HG03558 (cell line): ENCODE measurements around the gene CPNE7.

Experiments used
- ATAC-seq: cut with Tn5 transposase; IDR thresholded peaks from one replicate; pipeline ENCODE4 v1.9.1; 2021; ENCODE audit warnings: moderate number of reproducible peaks; ENCODE audit not compliant: unreplicated experiment; ENCODE audit errors: extremely low read depth

Gene CPNE7

GRCh38 chr16:89575247-89576152, at the start of gene CPNE7:
CPNE7 (plus strand) TSS chr16:89575758; CDS start chr16:89575898, 140 bp downstream.
- ATAC-seq = no peak

DNA sequence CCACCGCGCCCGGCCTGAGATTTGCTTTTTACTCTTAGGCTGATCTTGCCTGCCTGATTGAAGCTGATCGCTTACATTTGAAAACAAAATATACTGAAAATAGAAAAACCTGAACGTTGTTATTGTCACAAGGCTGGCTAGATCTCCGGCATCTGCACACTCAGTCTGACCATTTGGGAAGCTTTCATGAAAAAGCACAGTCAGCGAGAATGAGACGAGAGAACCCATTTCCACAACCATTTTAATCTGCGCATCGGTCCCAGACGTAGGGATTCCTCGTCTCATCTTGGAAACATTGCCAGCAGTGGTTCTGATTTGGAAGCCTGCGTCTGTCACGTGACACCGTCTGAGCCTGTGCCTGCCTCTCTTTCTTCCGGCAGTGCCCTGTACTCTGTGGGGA, 46.5 kb upstream of the CPNE7 start:
- ATAC-seq = no peak

DNA sequence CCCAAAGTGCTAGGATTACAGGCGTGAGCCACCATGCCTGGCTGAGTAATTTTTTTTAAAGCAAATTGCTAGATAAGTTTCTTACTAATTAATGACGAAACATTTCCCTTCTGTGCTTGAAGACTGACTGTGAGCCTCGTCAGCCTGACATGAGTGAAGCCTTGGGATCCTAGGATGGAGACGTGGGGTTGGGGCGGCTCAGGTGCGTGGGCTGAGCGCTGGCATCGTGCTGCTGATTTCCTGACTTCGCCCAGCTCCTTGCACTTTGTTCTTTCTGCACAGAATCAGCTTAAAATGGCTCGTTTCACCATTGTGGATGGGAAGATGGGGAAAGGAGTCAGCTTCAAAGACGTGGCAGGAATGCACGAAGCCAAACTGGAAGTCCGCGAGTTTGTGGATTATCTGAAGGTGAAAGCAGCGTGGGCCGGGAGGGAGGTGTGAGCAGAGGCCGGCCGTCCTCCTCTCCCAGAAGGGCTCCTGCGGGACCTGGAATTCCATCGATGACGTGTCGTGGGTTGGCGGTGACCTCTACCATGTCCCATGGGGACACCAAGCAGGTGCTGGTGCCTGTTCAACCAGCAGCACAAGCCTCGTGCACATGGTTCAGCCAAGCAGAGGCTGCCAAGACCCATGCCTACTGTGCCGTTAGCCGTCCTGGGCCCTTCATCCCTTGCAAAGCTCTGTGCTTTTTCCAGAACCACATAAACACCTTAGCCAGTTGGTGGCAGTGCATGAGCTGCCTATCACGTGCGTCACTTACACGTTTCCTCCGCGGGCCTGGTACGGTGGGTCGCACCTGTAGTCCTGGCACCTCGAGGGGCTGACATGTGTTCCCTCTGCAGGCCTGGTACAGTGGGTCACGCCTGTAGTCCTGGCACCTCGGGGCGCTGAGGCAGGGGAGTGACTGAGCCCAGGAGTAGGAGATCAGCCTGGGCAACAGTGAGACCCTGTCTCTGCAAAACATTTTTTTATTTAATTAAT, 44.9 kb upstream of the CPNE7 start:
- no peak for ATAC-seq

- ATAC-seq = no peak
Measured at GRCh38 chr16:89531821-89532526, 43.6 kb upstream of the CPNE7 start.

GRCh38 chr16:89534252-89534756, 41.3 kb upstream of the CPNE7 start:
- ATAC-seq = no peak

DNA sequence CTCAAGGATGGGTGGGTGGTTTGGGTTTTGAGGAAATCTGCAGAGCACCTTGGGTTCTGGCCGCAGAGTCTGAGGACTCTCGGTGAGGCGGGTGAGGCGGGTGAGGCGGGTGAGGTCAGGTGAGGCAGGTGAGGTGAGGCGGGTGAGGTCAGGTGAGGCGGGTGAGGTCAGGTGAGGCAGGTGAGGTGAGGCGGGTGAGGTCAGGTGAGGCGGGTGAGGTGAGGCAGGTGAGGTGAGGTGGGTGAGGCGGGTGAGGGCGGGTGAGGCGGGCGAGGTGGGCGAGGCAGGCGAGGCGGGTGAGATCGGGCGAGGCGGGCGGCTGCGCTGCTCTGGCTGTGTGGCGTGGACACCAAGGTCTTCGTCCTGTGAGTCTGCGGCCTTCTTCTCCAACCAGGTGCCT, 39.2 kb upstream of the CPNE7 start:
- ATAC-seq = no peak

- ATAC-seq = no peak
Measured at GRCh38 chr16:89536886-89537548, 38.5 kb upstream of the CPNE7 start.

- ATAC-seq = no peak
Measured at GRCh38 chr16:89537549-89537925, 38.0 kb upstream of the CPNE7 start.

- no peak for ATAC-seq
Measured at GRCh38 chr16:89538286-89538685, 37.3 kb upstream of the CPNE7 start.

DNA sequence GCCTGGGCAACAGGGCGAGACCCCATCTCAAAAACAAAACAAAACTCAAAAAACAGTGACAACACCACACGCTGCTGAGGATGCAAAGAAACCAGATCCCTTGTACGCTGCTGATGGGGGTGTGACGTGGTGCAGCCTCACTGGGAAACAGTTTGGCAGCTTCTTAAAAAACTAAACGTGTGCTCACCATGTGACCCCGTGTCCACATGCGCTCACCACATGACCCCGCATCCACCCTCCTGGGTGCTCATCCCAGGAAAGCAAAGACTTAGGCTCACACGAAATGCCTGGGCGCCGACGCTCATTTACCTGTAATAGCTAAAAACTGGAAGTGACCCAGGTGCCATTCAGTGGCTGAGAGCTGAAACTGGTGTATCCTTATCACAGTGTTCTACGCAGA, 35.0 kb upstream of the CPNE7 start:
- no peak for ATAC-seq

DNA sequence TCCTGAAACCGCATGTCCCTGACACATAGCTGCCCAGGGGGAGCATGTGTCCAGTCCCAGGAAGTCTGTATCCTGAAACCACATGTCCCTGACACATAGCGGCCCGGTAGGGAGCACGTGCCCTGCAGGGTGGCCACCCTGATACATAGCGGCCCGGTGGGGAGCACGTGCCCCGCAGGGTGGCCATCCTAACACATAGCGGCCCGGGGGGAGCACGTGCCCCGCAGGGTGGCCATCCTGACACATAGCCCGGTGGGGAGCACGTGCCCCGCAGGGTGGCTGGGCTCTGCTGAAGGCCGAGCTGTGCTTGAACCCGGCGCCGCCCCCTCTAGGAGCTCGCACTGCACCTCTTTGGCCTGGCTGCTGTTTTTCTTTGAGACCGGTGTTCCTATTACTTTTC, 33.8 kb upstream of the CPNE7 start:
- no peak for ATAC-seq

DNA sequence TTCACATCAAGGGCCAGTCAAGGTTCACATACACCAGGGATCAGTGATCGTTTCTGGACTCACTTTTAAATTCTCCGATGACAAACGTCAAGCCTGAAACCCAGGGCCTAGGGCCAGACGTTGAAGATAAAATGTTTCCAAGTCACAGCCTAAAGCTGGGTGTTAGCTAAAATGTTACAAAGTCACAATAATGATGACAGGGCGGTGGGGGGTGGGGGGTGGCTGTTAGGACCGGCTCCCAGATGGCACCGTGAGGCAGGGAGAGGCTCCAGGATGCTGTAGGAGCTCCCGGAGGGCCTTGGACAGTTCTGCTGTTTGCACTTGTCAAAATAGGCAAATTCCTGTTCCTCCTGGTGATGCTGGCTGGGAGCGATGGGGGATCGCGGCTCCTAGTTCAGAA, 31.4 kb upstream of the CPNE7 start:
- no peak for ATAC-seq

- no peak for ATAC-seq
Measured at GRCh38 chr16:89544713-89545043, 30.9 kb upstream of the CPNE7 start.

DNA sequence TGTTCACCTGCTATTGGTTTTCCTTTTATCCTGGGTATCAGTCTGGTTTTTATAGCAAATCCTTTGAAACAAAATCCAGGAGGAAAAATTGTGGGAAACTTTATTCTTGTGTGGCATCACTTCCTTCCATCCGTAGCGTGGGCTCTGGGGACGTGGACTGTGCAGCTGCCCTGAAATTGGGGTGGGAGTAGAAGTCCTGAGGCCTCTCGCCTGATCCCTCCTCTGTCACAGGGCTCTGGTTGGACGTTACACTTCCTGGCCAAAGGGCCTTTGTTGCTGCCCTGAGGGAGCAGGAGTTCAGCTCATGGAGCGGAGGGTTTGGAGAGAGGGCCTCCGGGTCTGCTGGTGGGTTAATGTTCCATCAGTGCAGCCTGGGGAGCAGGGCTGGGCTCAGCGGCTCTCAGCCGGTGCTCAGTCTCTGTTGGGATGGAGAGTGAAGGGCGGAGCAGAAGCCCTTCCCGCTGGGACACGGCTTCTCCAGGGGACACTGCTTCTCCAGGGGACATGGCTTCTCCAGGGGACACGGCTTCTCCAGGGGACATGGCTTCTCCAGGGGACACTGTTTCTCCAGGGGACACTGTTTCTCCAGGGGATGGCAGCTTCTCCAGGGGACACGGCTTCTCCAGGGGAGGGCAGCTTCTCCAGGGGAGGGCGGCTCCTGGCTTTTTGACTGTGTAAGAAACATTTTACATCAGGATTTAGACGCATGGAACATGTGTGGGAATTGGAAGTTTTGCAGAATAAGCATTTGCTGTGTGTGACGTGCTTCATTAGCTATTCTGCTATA, 30.3 kb upstream of the CPNE7 start:
- ATAC-seq = no peak

DNA sequence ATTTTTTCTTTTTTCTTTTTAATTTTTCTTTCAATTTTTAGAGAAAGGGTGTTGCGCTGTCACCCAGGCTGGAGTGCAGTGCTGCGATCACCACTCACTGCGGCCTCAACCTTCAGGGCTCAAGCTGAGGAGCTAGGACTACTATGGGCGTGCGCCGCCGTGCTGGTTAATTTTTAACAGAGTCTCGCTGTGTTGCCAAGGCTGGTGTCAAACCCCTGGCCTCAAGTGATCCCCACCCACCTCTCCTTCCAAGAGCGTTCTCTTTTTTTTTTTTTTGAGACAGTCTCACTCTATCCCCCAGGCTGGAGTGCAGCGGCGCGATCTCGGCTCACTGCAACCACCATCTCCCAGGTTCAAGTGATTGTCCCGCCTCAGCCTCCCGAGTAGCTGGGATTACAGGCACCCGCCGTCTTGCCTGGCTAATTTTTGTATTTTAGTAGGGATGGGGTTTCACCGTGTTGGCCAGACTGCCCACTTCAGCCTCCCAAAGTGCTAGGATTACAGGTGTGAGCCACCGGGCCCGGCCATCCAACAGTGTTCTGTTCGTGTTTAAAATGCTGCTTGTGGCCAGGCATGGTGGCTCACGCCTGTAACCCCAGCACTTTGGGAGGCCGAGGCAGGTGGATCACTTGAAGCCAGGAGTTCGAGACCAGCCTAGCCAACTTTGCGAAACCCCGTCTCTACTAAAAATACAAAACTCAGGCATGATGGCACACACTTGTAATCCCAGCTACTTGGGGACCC, 29.6 kb upstream of the CPNE7 start:
- ATAC-seq = no peak

DNA sequence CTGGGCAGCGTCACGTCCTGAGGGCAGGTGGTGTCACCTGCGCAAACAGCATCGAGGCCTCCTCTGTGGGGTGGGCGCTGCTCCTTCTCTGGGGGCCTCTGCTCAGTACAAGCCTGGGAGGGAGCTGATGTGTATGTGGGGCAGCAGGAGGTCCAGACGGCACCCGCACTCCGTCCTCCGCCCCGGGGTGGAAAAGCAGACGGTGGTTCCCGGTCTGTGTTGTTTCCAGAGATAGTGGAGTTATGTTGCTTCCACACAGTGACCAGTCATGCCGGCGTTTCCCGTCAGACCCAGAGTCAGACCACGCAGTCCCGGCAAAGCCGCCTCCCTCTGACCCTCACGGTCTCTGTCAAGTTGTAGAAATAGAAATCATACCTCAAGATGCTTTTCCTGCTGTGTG, 28.8 kb upstream of the CPNE7 start:
- ATAC-seq = no peak

GRCh38 chr16:89547291-89547690, 28.3 kb upstream of the CPNE7 start:
- no peak for ATAC-seq

GRCh38 chr16:89547860-89548259, 27.7 kb upstream of the CPNE7 start:
- ATAC-seq = no peak
